K562 (cell line): ENCODE measurements around the gene TAF8.

ENCODE experiments used
- DACH1 ChIP-seq: fragments of 450-650 bp; IDR thresholded peaks from 2 replicates; pipeline ENCODE4 v1.6.1; 2018; ENCODE audit not compliant: partially characterized antibody
- EZH2 ChIP-seq: IDR thresholded peaks from 2 replicates; pipeline ENCODE4 v1.6.1; 2012; ENCODE audit warnings: low read depth, mild to moderate bottlenecking, inconsistent platforms, low read length, borderline replicate concordance
- FOXJ3 ChIP-seq: sonication (generic); formaldehyde crosslinking; IDR thresholded peaks from 2 replicates; pipeline ENCODE4 v1.4.0; 2020; ENCODE audit warnings: mild to moderate bottlenecking, missing genetic modification reagents
- MYC ChIP-seq, 2 experiments: fragments of 250-450 bp in 1 of 2; sonication (Bioruptor Pico) in 1 of 2; IDR thresholded peaks; 2 replicates each; pipeline versions ENCODE4 v1.5.1 to v1.6.1; 2012 to 2021; ENCODE audit warnings: low read depth in 2 of 2, borderline replicate concordance in 1 of 2, improper control_type of control experiment in 1 of 2, low read length in 1 of 2, mild to moderate bottlenecking in 1 of 2, moderate library complexity in 1 of 2
- NR1H2 ChIP-seq: sonication (generic); formaldehyde crosslinking; IDR thresholded peaks from 2 replicates; pipeline ENCODE4 v1.4.0; 2020; ENCODE audit warnings: mild to moderate bottlenecking, missing genetic modification reagents
- POLR2A ChIP-seq: fragments of 450-650 bp; conservative IDR thresholded peaks from 2 replicates; pipeline ENCODE4 v1.6.1; 2016
- ZNF140 ChIP-seq: fragments of 250-450 bp; sonication (Bioruptor Pico); IDR thresholded peaks from 2 replicates; pipeline ENCODE4 v1.8.0; 2021; ENCODE audit warnings: moderate library complexity, mild to moderate bottlenecking, inconsistent platforms
- ZNF668 ChIP-seq: fragments of 250-450 bp; sonication (Bioruptor Pico); IDR thresholded peaks from 2 replicates; pipeline ENCODE4 v1.8.0; 2022; ENCODE audit warnings: mild to moderate bottlenecking, inconsistent platforms
- ZNF695 ChIP-seq: fragments of 450-650 bp; formaldehyde crosslinking; IDR thresholded peaks from 2 replicates; pipeline ENCODE4 v1.4.0; 2020; ENCODE audit warnings: mild to moderate bottlenecking, moderate library complexity
- TF ChIP-seq, protein P1 (sequence below), 3 experiments: IDR thresholded peaks in 2 of 3; conservative IDR thresholded peaks in 1 of 3; 2 replicates each; pipeline ENCODE4 v1.5.1; 2011 to 2012; ENCODE audit warnings: low read length in 3 of 3, mild to moderate bottlenecking in 3 of 3, control low read depth in 2 of 3, improper control_type of control experiment in 1 of 3, inconsistent platforms in 1 of 3, low read depth in 1 of 3, mixed read lengths in 1 of 3, moderate library complexity in 1 of 3; ENCODE audit not compliant: insufficient read depth in 2 of 3

DNA sequence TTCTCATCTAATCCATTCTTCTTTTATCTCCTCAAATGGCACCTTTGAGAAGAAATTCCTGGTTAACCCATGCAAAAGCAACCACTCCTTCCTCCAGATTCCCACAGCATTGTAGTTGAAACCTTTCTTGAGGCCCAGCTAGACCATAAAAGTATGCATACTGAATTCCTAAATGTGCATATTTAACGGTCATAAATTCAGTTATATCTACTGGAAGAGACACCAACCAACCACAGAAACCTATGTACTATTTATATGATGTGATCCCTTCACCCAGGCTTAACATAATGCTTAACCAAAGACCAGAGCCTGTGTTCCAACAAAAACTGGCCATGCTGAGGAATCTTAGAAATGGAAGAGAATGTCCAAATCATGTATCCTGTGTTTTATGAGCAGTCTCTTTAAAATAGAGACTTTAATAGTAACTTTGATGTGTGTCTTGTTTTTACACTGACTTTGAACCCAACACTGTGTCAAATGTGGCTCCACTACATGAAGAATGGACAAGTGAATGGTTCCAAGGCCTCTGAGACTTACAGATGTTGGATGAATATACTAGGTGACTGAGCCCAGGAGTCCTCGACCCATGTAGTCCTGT, 11.4 kb upstream of the TAF8 start:
- TF ChIP-seq ZNF668: no peak
- no peak for TF ChIP-seq FOXJ3 (CRISPR knock-in tag)
- TF ChIP-seq DACH1: no peak
- no peak for TF ChIP-seq ZNF140 (CRISPR knock-in tag)
- no peak for TF ChIP-seq NR1H2
- no peak for TF ChIP-seq ZNF695 (CRISPR knock-in tag)
- TF ChIP-seq, protein P1, sequence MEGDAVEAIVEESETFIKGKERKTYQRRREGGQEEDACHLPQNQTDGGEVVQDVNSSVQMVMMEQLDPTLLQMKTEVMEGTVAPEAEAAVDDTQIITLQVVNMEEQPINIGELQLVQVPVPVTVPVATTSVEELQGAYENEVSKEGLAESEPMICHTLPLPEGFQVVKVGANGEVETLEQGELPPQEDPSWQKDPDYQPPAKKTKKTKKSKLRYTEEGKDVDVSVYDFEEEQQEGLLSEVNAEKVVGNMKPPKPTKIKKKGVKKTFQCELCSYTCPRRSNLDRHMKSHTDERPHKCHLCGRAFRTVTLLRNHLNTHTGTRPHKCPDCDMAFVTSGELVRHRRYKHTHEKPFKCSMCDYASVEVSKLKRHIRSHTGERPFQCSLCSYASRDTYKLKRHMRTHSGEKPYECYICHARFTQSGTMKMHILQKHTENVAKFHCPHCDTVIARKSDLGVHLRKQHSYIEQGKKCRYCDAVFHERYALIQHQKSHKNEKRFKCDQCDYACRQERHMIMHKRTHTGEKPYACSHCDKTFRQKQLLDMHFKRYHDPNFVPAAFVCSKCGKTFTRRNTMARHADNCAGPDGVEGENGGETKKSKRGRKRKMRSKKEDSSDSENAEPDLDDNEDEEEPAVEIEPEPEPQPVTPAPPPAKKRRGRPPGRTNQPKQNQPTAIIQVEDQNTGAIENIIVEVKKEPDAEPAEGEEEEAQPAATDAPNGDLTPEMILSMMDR (IDR thresholded peaks at IDR 0.05 in 2 of 3, conservative IDR thresholded peaks at IDR 0.05 in 1 of 3; ENCODE audit: insufficient read depth in 2 of 3, low read depth in 1 of 3, low read length in 3 of 3): no peak
- TF ChIP-seq MYC (IDR thresholded peaks at IDR 0.05; ENCODE audit: low read depth, low read length): no peak
- TF ChIP-seq MYC (CRISPR knock-in tag; IDR thresholded peaks at IDR 0.05; ENCODE audit: borderline replicate concordance, low read depth): no peak
- no peak for TF ChIP-seq EZH2
- no peak for TF ChIP-seq POLR2A
